Peyer's patch (tissue), 4 donors: ENCODE measurements around the gene CA14.

Experiments used
- POLR2A ChIP-seq, 2 donors: fragments of 450-650 bp; IDR thresholded peaks; one replicate each; pipeline ENCODE4 v1.5.1; 2017; ENCODE audit warnings: antibody characterized with exemption in 2 of 2, mild to moderate bottlenecking in 2 of 2, moderate library complexity in 2 of 2
- TF ChIP-seq, protein P1 (sequence below), 6 experiments: fragments of 450-650 bp in 4 of 6; fragments of 200-600 bp in 2 of 6; sonication (generic) in 1 of 6; IDR thresholded peaks; one replicate each; pipeline ENCODE4 v1.5.1; 2017 to 2019; ENCODE audit warnings: antibody characterized with exemption in 6 of 6, mild to moderate bottlenecking in 3 of 6, moderate library complexity in 1 of 6

DNA sequence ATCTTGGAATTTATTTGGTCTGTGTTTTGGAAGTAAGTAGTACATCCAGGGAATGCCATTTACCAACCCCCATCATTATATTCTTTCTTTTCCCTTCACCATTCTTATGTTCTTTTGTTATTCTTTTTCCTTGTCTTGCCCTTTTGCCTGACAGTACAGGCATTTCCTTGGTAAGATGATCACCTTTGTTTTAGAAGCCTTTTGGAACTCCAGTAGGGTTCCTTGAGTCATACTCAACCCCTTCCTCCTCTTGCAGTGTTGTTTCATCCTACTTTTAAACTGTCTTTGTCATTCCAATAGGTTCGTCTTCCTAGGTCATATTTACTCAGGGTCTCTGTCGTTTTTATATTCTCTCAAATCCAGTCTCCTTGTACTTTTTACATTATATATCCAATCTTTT is 45.3 kb downstream of the CA14 start:
- no peak for TF ChIP-seq POLR2A (IDR thresholded peaks at IDR 0.05)
- TF ChIP-seq, protein P1, sequence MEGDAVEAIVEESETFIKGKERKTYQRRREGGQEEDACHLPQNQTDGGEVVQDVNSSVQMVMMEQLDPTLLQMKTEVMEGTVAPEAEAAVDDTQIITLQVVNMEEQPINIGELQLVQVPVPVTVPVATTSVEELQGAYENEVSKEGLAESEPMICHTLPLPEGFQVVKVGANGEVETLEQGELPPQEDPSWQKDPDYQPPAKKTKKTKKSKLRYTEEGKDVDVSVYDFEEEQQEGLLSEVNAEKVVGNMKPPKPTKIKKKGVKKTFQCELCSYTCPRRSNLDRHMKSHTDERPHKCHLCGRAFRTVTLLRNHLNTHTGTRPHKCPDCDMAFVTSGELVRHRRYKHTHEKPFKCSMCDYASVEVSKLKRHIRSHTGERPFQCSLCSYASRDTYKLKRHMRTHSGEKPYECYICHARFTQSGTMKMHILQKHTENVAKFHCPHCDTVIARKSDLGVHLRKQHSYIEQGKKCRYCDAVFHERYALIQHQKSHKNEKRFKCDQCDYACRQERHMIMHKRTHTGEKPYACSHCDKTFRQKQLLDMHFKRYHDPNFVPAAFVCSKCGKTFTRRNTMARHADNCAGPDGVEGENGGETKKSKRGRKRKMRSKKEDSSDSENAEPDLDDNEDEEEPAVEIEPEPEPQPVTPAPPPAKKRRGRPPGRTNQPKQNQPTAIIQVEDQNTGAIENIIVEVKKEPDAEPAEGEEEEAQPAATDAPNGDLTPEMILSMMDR (IDR thresholded peaks at IDR 0.05) = no peak
